Peyer's patch (tissue), 4 donors: ENCODE data around the gene LRTM2.

Experiments used
- POLR2A ChIP-seq, 2 donors: fragments of 450-650 bp; IDR thresholded peaks; one replicate each; pipeline ENCODE4 v1.5.1; 2017; ENCODE audit warnings: antibody characterized with exemption in 2 of 2, mild to moderate bottlenecking in 2 of 2, moderate library complexity in 2 of 2
- TF ChIP-seq, protein P1 (sequence below), 6 experiments: fragments of 450-650 bp in 4 of 6; fragments of 200-600 bp in 2 of 6; sonication (generic) in 1 of 6; IDR thresholded peaks; one replicate each; pipeline ENCODE4 v1.5.1; 2017 to 2019; ENCODE audit warnings: antibody characterized with exemption in 6 of 6, mild to moderate bottlenecking in 3 of 6, moderate library complexity in 1 of 6

DNA sequence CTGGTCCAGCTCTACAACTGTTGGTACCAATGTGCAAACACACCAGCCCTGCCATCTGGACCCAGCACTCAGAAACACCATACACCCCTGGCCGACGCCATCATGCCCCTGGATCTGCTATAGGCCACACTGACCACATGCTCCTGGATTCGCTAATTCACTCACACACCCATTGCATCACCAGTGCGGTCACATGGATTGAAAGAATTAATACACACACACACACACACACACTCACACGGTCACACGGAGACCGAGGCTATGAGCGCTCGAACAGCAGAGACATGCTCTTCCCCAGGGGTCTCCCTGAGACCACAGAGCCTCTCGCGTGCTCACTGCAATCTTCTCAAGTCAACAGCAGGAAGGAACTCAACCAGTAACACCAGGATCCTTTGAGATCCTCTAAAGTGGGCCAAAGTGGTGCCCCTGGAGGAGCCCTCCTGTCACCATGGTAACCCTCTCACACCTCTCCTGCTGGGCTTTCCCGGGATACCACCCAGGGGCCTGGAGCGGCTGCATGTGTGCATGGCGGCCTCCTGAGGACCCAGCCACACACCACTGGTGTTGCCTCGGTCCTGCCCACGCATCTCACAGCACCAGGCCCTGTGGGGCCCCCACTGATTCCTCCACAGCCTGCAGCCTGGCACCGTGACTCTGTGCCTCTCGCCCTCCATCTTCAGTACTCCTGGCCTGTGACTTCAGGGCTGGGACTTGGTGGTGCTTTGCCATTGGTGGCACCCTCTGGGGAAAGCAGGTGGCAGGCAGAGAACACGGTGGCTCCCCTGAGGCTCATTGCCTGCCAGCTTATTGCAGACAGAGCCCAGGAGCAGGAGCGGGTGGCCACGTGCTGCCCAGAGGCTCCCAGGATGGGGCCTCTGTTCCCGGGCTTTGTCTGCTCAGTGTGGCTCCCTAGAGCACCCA is 15.1 kb downstream of the LRTM2 start:
- TF ChIP-seq, protein P1, sequence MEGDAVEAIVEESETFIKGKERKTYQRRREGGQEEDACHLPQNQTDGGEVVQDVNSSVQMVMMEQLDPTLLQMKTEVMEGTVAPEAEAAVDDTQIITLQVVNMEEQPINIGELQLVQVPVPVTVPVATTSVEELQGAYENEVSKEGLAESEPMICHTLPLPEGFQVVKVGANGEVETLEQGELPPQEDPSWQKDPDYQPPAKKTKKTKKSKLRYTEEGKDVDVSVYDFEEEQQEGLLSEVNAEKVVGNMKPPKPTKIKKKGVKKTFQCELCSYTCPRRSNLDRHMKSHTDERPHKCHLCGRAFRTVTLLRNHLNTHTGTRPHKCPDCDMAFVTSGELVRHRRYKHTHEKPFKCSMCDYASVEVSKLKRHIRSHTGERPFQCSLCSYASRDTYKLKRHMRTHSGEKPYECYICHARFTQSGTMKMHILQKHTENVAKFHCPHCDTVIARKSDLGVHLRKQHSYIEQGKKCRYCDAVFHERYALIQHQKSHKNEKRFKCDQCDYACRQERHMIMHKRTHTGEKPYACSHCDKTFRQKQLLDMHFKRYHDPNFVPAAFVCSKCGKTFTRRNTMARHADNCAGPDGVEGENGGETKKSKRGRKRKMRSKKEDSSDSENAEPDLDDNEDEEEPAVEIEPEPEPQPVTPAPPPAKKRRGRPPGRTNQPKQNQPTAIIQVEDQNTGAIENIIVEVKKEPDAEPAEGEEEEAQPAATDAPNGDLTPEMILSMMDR (IDR thresholded peaks at IDR 0.05), result no peak
- no peak for TF ChIP-seq POLR2A (IDR thresholded peaks at IDR 0.05)
